GM12891 (cell line): Measurements from ENCODE around the gene ACP7.
"Not testable (repeated sequence)": the region's sequence is repeated elsewhere in the genome, so short reads cannot be mapped to it uniquely, and the experiment has no call there.

Experiments
- PAX5 ChIP-seq: IDR thresholded peaks from 2 replicates; pipeline ENCODE4 v1.6.1; 2011; ENCODE audit warnings: low read length, moderate library complexity, mild to moderate bottlenecking; ENCODE audit not compliant: insufficient read depth, severe bottlenecking
- POLR2A ChIP-seq: IDR thresholded peaks from 2 replicates; pipeline ENCODE4 v1.6.1; 2011; ENCODE audit warnings: low read depth, low read length, control low read depth
- POLR2AphosphoS5 ChIP-seq: IDR thresholded peaks from 2 replicates; pipeline ENCODE4 v1.6.1; 2011; ENCODE audit warnings: low read depth, low read length, control low read depth
- POU2F2 ChIP-seq: IDR thresholded peaks from 2 replicates; pipeline ENCODE4 v1.6.1; 2011; ENCODE audit warnings: low read depth, mild to moderate bottlenecking, control low read depth, low read length, moderate library complexity
- SPI1 ChIP-seq: IDR thresholded peaks from 2 replicates; pipeline ENCODE4 v1.6.1; 2011; ENCODE audit warnings: low read depth, low read length, control low read depth
- TAF1 ChIP-seq: IDR thresholded peaks from 2 replicates; pipeline ENCODE4 v1.6.1; 2011; ENCODE audit warnings: low read depth, low read length, control low read depth

DNA sequence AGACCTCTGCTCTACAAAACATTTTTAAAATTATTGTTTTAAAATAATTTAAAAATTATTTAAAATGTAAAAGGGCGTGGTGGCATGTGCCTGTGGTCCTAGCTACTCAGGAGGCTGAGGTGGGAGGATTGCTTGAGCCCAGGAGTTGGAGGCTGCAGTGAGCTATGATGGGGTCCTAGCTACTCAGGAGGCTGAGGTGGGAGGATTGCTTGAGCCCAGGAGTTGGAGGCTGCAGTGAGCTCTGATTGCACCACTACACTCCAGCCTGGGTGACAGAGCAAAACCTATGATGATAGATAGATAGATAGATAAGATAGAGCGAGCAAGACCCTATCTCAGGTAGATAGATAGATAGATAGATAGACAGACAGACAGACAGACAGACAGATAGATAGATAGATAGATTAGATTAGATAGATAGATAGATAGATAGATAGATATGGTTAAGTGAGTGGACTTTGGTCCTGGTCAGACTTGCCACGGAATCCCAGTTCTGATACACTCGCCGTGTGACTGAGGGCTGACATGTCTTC lies 59.7 kb downstream of the ACP7 start:
- TF ChIP-seq POLR2A, POLR2AphosphoS5, SPI1, POU2F2, PAX5, TAF1: not testable (repeated sequence)
